NCI-H1048 (cell line): ENCODE results near the gene NUS1.
"Not testable (repeated sequence)": the region's sequence is repeated elsewhere in the genome, so short reads cannot be mapped to it uniquely, and the experiment has no call there.

Source experiments
- DNase-seq: peaks from one replicate; lab custom pipeline; 2025; lab: John Stamatoyannopoulos, UW

Gene NUS1

GRCh38 chr6:117674991-117675657 is at the start of gene NUS1:
NUS1 (plus strand) TSS chr6:117675469; CDS start chr6:117675671, 202 bp downstream.
- peak; percentile 96 for DNase-seq

- DNase-seq, result no peak
These were observed 47.7 kb upstream of the NUS1 start for GRCh38 chr6:117627533-117627932.

GRCh38 chr6:117629119-117629660 is 46.1 kb upstream of the NUS1 start:
- no peak for DNase-seq

DNA sequence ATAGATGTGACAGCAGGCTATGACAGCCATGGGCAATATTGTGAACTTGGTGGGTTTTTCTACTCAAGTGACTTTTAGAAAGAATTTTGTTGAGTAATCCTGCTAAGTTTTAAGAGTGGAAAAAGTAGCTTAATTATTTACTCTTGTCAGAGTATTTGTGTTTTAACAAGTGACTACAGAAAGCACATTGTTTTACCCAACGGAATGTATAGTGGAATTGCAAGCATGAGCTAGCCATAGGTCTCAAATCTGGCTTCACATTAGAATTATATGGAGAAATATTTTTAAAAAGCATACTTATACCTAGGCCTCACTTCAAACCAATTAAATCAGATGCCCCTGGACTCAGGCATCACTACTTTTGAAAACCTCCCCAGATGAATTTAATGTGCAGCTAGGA is 37.5 kb upstream of the NUS1 start:
- no peak for DNase-seq

DNA sequence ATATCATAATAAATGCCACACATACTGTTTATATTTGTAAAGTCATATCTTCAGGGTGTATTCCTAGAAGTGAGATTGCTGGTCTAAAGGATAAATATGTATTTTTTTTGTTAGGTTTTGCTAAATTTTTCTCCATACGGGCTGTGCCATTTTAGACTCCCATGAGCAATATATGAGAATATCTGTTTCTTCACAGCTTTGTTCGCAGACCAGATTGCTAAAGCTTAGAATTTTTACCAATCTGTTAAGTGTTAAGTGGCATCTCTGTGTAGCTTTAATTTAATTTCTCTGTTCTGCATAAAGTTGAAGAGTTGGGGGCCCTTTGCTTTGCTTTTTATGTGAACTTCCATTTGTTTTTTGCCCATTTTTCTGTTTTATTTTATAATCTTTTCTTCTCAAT is 32.3 kb upstream of the NUS1 start:
- no peak for DNase-seq

DNA sequence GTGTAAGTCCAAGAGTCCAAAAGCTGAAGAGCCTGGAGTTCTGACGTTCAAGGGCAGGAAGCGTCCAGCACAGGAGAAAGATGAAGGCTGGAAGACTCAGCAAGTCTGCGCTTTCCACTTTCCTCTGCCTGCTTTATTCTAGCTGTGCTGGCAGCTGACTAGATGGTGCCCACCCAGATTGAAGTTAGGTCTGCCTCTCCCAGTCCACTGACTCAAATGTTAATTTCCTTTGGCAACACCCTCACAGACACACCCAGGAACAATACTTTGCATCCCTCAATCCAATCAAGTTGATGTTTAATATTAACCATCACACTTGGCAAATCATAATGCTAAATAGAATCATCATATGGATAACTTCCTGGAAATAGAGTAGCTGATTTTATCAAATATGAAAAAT is 23.3 kb upstream of the NUS1 start:
- DNase-seq, result not testable (repeated sequence)

DNA sequence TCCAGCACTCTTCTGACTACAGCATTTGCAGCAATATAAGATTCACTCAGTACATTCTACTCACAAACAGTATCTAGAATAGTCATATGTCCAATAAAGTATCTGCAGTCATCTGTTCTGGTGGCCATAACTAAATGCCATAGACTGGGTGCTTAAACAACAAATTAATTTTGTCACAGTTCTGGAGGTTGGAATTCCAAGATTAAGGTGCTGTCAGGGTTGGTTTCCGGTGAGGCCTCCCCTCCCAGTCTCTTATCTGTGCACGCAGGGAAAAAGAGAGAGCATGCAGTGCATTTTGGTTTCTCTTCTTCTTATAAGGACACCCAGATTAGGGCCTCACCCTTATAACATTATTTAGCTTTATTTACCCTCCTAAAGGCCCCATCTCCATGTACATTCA is 21.3 kb upstream of the NUS1 start:
- DNase-seq, result no peak

DNA sequence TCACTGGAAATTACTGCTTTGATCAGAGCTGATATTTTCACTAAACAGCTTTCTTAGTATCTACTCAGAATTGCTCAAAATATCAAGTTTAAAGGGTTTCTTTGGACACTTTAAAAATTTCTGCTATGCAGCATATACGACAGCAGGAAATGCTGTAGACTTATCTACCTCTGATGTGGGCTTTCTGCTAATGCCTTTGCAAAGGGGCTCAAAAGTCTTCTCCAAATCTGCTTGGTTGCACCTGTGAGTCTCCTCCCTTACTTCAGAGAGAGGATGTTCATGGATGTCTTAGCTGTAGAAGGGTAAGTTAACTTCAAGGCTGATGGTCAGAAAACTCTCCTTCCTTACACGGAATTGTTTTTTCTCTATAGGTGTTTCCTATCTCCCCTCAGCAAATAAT is 19.9 kb upstream of the NUS1 start:
- DNase-seq, result no peak

- no peak for DNase-seq
These were observed 8.4 kb upstream of the NUS1 start for GRCh38 chr6:117666881-117667280.

DNA sequence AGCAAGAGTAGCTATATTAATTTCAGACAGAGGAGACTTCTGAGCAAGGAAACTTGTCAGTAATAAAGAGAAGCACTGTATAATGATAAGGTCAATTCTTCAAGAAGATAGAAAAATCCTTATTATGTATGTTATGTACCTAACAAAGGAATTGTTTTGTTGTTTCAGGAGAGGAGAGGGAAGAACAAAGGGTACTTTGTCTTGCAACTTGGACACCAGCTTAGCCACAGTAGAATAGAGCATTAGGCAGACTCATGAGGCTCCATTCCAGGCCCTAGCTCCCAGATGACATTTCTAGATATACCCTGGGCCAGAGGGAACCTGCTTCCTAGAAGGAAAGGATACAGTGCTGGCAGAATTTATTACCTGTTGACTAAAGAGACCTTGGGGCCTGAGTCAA is 6.5 kb upstream of the NUS1 start:
- no peak for DNase-seq

- DNase-seq, result no peak
These were observed 766 bp upstream of the NUS1 start for GRCh38 chr6:117674503-117674902.

GRCh38 chr6:117675658-117676301 is 511 bp downstream of the NUS1 start:
- DNase-seq, result not testable (repeated sequence)

DNA sequence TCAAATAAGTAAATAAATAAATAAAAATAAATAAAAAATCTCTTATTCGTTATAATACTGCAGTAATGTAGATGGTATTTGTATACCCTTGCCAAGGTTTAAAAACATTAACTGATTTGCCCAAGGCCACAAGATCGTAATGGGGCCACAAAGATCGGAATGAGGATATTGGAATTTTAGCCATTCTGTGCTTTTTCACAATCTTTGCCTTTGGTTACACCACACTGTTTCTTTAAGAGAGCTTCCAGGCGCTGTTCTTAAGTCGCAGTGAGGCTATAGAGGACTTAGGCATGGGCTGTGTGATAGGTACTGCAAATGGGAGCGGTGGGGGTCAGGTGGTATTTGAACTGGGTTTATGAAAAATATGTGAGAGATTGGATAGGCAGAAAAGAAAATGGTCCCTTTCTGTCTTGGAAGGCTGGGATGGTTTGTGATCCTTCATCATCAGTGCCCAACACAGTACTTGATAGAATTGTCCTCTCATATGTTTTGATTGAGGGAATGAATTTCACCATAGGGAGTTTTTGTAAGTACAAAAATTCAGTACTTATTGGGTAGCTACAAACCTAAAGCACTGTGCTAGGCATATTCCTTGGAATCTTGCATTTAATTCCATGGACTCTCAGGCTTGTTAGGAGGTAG is 1.4 kb downstream of the NUS1 start:
- no peak for DNase-seq

DNA sequence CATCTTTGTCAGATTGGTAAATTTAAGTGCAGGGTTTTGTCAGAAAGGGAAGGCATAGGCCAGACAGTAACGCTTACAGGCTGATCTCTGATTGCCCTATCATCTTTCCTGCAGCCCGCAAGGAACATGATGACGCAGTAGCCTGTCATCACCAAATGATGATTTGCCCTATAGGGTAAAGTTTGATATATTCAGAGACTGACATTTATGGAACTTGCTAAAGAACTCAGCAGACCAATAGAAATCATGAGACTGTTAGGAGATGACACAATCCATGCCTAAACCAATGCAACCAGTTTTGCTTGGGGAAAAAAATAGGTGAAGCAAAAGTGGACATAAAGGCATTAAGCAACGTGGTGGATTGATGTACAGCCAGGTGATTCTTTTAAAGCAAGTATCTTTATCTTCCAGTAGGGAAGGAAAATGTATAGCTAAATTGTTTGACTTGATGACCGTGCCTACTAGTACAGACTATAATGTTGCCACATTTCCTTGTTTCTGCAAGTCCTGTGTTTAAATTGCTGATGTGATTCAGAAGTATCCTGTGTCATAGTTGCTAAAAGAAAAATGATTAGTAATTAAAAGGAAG is 2.4 kb downstream of the NUS1 start:
- DNase-seq, result no peak

GRCh38 chr6:117681162-117681741 is 6.0 kb downstream of the NUS1 start:
- DNase-seq, result no peak

DNA sequence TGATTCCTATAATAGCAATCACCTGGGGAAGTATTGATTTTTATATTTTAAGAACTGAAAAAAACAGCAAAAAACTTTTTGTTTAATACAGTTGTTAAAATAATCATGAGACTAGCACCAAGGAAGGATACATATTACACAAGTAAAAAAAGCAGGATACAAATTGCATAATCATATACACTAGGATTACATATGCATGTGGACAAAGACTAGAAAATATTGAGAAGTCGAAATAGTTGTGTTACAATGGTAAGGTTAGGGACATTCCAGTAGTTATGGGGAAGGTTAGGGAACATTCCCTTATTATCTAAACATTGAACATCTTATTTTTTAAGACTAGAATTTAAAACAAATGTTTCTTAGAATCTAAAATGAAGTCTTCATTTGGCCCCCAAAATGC is 9.5 kb downstream of the NUS1 start:
- DNase-seq, result no peak

DNA sequence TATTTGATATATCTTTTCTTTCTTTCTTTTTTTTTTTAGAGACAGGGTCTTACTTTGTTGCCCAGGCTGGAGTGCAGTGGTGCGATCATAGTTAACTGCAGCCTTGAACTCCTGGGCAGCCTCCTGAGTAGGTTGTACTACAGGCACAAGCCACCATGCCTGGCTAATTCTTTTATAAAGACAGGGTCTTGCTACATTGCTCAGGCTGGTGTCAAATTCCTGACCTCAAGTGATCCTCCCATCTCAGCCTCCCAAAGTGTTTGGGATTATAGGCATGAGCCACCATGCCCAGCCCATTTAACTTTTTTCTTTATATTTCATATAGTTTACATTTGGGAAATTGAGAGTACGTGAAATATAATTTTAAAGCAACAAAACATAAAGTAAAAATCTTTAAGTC is 10.1 kb downstream of the NUS1 start:
- no peak for DNase-seq

DNA sequence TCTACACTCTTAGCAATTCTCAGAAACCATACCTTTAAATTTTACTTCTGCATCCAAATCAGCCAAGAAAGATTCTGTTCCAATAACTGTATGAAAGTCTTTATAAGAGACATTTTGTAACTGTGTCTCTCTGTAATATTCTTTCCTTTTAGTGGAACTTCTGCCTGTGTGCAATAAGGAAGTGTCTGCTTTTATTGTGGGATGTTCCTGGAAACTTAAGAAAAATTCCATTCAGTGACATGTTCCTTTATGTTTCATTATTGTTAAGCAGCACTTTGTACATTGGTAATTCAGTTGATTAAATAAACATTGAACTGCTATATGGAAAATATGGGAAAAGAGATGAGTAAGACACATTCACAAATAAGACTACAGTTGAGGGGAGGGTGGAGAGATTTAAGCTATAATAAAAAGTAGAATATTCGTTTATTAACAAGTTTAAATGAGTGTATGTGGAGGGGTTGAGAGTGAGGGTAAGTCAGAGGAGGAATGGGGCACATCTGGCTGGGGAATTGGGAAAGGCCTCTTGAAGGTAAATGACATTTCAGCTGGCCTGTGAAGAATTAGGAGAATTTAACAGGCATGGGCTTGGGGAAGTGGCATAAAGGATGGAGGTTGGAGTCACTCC is 11.9 kb downstream of the NUS1 start:
- DNase-seq, result no peak

GRCh38 chr6:117689584-117689983 is 14.3 kb downstream of the NUS1 start:
- not testable (repeated sequence) for DNase-seq

- DNase-seq, result no peak
These were observed 31.2 kb downstream of the NUS1 start for GRCh38 chr6:117706504-117706903.

- DNase-seq, result not testable (repeated sequence)
These were observed 31.8 kb downstream of the NUS1 start for GRCh38 chr6:117706936-117707509.

GRCh38 chr6:117711369-117711768 is 36.1 kb downstream of the NUS1 start:
- no peak for DNase-seq
